ENCODE data around the gene PSAPL1.

GRCh38 chr4:7427831-7428260, 6.9 kb downstream of the PSAPL1 start:
- TF ChIP-seq CTCF (IDR thresholded peaks at IDR 0.05; ENCODE audit: low read depth, low read length, missing input control) (no peak), GABPA (IDR thresholded peaks at IDR 0.05 in 1 of 2, conservative IDR thresholded peaks at IDR 0.05 in 1 of 2) (no peak), YY1 (IDR thresholded peaks at IDR 0.05) (no peak), JUND (IDR thresholded peaks at IDR 0.05) (no peak), NR2F2 (IDR thresholded peaks at IDR 0.05) (no peak), FOXA1 (IDR thresholded peaks at IDR 0.05) (no peak)

Data from liver (tissue), 3 donors.